HG03095 (cell line): ENCODE results near the gene ARMC2.
"Not testable (repeated sequence)": the region's sequence is repeated elsewhere in the genome, so short reads cannot be mapped to it uniquely, and the experiment has no call there.

ENCODE experiments used
- ATAC-seq: cut with Tn5 transposase; IDR thresholded peaks from one replicate; pipeline ENCODE4 v1.9.1; 2021; ENCODE audit warnings: moderate library complexity; ENCODE audit not compliant: unreplicated experiment

The ARMC2 gene

GRCh38 chr6:108870357-108870756 lies 22.1 kb downstream of the ARMC2 start:
- ATAC-seq = no peak

- ATAC-seq = no peak
Measured at GRCh38 chr6:108872141-108872557, 23.9 kb downstream of the ARMC2 start.

- no peak for ATAC-seq
Measured at GRCh38 chr6:108872575-108872974, 24.4 kb downstream of the ARMC2 start.

- no peak for ATAC-seq
Measured at GRCh38 chr6:108873251-108873650, 25.0 kb downstream of the ARMC2 start.

- no peak for ATAC-seq
Measured at GRCh38 chr6:108873971-108874370, 25.7 kb downstream of the ARMC2 start.

GRCh38 chr6:108874470-108875160 lies 26.4 kb downstream of the ARMC2 start:
- peak; percentile 91 for ATAC-seq

GRCh38 chr6:108875161-108875555 lies 26.9 kb downstream of the ARMC2 start:
- peak; percentile 31 for ATAC-seq

GRCh38 chr6:108877046-108877751 lies 29.0 kb downstream of the ARMC2 start:
- ATAC-seq = no peak

GRCh38 chr6:108878942-108879341 lies 30.7 kb downstream of the ARMC2 start:
- no peak for ATAC-seq

- peak; percentile 73 for ATAC-seq
Measured at GRCh38 chr6:108883172-108883571, 35.0 kb downstream of the ARMC2 start.

- no peak for ATAC-seq
Measured at GRCh38 chr6:108884211-108885059, 36.2 kb downstream of the ARMC2 start.

GRCh38 chr6:108888052-108888451 lies 39.8 kb downstream of the ARMC2 start:
- ATAC-seq = no peak

- ATAC-seq = no peak
Measured at GRCh38 chr6:108888745-108889144, 40.5 kb downstream of the ARMC2 start.

GRCh38 chr6:108890898-108891297 lies 42.7 kb downstream of the ARMC2 start:
- not testable (repeated sequence) for ATAC-seq

- ATAC-seq = no peak
Measured at GRCh38 chr6:108895571-108895970, 47.3 kb downstream of the ARMC2 start.

- ATAC-seq = no peak
Measured at GRCh38 chr6:108896111-108896661, 48.0 kb downstream of the ARMC2 start.

GRCh38 chr6:108897371-108897770 lies 49.1 kb downstream of the ARMC2 start:
- no peak for ATAC-seq

- ATAC-seq = no peak
Measured at GRCh38 chr6:108902382-108902792, 54.2 kb downstream of the ARMC2 start.

- ATAC-seq = no peak
Measured at GRCh38 chr6:108903796-108904195, 55.6 kb downstream of the ARMC2 start.

- peak; percentile 97 for ATAC-seq
Measured at GRCh38 chr6:108904741-108905140, 56.5 kb downstream of the ARMC2 start.
